Measurements from ENCODE around the gene CCDC167.
"Not testable (repeated sequence)": the region's sequence is repeated elsewhere in the genome, so short reads cannot be mapped to it uniquely, and the experiment has no call there.

CCDC167 gene

GRCh38 chr6:37456816-37457560, 42.7 kb downstream of the CCDC167 start:
- DNase-seq, result no peak

GRCh38 chr6:37456126-37456525, 43.6 kb downstream of the CCDC167 start:
- DNase-seq, result no peak

GRCh38 chr6:37454420-37455140, 45.1 kb downstream of the CCDC167 start:
- DNase-seq, result no peak

- DNase-seq, result no peak
Observed at GRCh38 chr6:37452522-37452921, 47.2 kb downstream of the CCDC167 start.

GRCh38 chr6:37451441-37452193, 48.1 kb downstream of the CCDC167 start:
- no peak for DNase-seq

DNA sequence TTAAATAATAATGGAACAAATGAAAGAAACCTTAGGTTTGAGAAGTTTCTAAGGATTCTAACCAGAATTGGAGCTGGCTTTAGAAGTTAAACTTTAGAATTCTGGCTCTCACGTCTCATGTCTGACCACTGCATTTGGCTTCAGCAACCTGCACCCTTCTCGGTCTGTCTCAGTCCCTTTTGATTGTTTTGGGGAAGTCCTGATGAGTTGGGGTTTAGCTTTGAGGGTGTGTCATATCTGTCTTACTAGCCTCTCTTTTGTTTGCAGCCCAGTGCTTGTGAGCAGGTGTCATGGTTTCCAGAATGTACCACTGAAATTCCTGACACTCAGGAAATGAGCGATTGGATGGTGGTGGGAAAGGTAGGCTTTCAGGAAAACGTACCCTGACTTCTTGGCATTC, 49.7 kb downstream of the CCDC167 start:
- no peak for DNase-seq

GRCh38 chr6:37443216-37443542, 56.5 kb downstream of the CCDC167 start:
- DNase-seq, result not testable (repeated sequence)

GRCh38 chr6:37442416-37443215, 57.1 kb downstream of the CCDC167 start:
- peak; percentile 13 for DNase-seq

- DNase-seq, result no peak
Observed at GRCh38 chr6:37441651-37442050, 58.0 kb downstream of the CCDC167 start.

DNA sequence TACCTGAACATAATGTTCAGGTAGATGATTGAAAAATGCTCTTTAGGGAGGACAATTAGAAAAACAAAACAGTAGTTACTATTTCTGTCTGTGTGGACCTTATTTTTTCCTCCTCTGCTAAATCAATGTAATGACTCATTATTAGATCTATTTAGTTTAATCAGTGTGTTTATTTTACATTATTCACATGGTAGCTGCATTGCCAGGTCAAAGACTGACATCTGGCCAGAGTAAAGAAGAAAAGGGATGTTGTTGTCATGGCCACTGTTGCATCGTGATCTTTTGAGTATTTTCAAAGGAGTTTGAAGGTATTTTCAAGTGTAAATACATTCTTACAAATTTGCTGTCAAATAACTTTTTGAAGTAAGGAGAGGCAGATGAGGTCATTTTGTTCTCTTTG, 60.8 kb downstream of the CCDC167 start:
- no peak for DNase-seq

GRCh38 chr6:37435816-37436215, 63.9 kb downstream of the CCDC167 start:
- no peak for DNase-seq

GRCh38 chr6:37435373-37435772, 64.3 kb downstream of the CCDC167 start:
- DNase-seq, result no peak

DNA sequence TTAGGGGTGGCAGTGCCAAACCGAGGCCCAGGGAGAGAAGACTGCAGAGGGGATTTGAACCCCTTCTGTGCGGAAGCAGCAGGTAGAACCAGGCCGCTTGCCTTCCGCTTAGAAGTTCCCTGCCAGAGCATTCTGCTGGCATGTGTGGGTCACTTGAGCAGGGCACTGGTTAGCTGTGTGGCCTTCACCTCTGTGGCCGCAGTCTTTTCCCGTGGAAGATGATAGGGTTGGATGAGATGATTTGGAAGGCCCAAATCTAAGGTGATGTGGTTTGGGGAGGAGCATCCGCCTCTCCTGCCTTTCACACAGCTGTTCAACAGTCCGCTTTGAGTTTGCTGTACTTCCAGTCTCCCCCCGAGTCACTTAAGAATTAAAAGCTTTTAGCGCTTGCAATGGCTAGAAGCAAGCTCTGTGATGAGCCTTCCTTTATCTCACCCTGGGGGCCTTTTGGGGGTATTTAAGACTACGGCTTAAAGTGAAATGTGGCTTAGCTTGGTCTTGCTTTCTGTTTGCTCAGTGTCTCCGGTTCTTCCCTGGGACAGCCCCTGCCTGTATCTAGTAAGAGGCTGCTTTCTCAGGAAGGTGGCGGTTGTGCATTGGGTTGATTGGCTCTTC, 65.9 kb downstream of the CCDC167 start:
- DNase-seq, result peak; percentile 47

All from CD4-positive, alpha-beta T cell treated with Interleukin-12 subunit alpha and Interleukin-12 subunit beta, for 1 hour (primary cell).